GM15510 (cell line): Measurements from ENCODE around the gene DAGLA.

ENCODE experiments used
- POLR2A ChIP-seq: IDR thresholded peaks from 3 replicates; pipeline ENCODE4 v1.6.1; 2011; ENCODE audit warnings: borderline replicate concordance; ENCODE audit not compliant: insufficient read length; ENCODE audit errors: extremely low read depth

Gene DAGLA

GRCh38 chr11:61737636-61738386 lies 57.6 kb downstream of the DAGLA start:
- no peak for TF ChIP-seq POLR2A

GRCh38 chr11:61738776-61739175 lies 58.6 kb downstream of the DAGLA start:
- no peak for TF ChIP-seq POLR2A

GRCh38 chr11:61739413-61739812 lies 59.2 kb downstream of the DAGLA start:
- TF ChIP-seq POLR2A = no peak

GRCh38 chr11:61739966-61740365 lies 59.8 kb downstream of the DAGLA start:
- TF ChIP-seq POLR2A = no peak

- no peak for TF ChIP-seq POLR2A
These were observed 62.2 kb downstream of the DAGLA start for GRCh38 chr11:61742391-61742790.

- TF ChIP-seq POLR2A = no peak
These were observed 63.4 kb downstream of the DAGLA start for GRCh38 chr11:61743486-61744095.

- no peak for TF ChIP-seq POLR2A
These were observed 64.0 kb downstream of the DAGLA start for GRCh38 chr11:61744181-61744580.

- TF ChIP-seq POLR2A = no peak
These were observed 64.5 kb downstream of the DAGLA start for GRCh38 chr11:61744609-61745156.

- TF ChIP-seq POLR2A = no peak
These were observed 65.7 kb downstream of the DAGLA start for GRCh38 chr11:61745781-61746441.

- no peak for TF ChIP-seq POLR2A
These were observed 66.4 kb downstream of the DAGLA start for GRCh38 chr11:61746442-61747191.

- TF ChIP-seq POLR2A = no peak
These were observed 67.2 kb downstream of the DAGLA start for GRCh38 chr11:61747192-61747966.

- no peak for TF ChIP-seq POLR2A
These were observed 67.7 kb downstream of the DAGLA start for GRCh38 chr11:61747967-61748285.

- no peak for TF ChIP-seq POLR2A
These were observed 69.5 kb downstream of the DAGLA start for GRCh38 chr11:61749591-61750217.
